ENCODE measurements around the gene FOXQ1. TPM values are rescaled to one million over a fixed set of nuclear protein-coding genes. Genes with fewer than 3 reads are reported as not detected.

FOXQ1 gene
- total and polyA plus RNA-seq, 2 of the 13 experiments (the other 11 are each of a cell fraction or from before 2014, with no cell fraction given): 35.2 to 39.8 TPM

- no peak for TF ChIP-seq ZNF784 (CRISPR knock-in tag; IDR thresholded peaks at IDR 0.05; ENCODE audit: borderline replicate concordance)
- peak; percentile 63; the same call in 1 of the 2 replicates for TF ChIP-seq ZMYM3 (CRISPR knock-in tag; IDR thresholded peaks at IDR 0.05)
- TF ChIP-seq ZNF263 (CRISPR knock-in tag; IDR thresholded peaks at IDR 0.05): 0 out of 2 replicates have a peak, but pooled peaks have one; percentile 37
- 0 out of 2 replicates have a peak, but pooled peaks have one; percentile 23 for TF ChIP-seq NR2C2 (CRISPR knock-in tag; IDR thresholded peaks at IDR 0.05; ENCODE audit: borderline replicate concordance)
- TF ChIP-seq GFI1 (CRISPR knock-in tag; IDR thresholded peaks at IDR 0.05; ENCODE audit: borderline replicate concordance): no peak
- TF ChIP-seq ZNF264 (CRISPR knock-in tag; IDR thresholded peaks at IDR 0.05): peak; percentile 62; the same call in 1 of the 2 replicates
- no peak for TF ChIP-seq ZEB1 (IDR thresholded peaks at IDR 0.05; ENCODE audit: insufficient replicate concordance, low read depth)
- TF ChIP-seq SRSF9 (IDR thresholded peaks at IDR 0.05; ENCODE audit: borderline replicate concordance, insufficient read depth, low read depth, low read length, poor library complexity, severe bottlenecking): no peak
- no peak for TF ChIP-seq PRMT3 (CRISPR knock-in tag; IDR thresholded peaks at IDR 0.05; ENCODE audit: borderline replicate concordance, low read depth)
- TF ChIP-seq FOSL1 (CRISPR knock-in tag; IDR thresholded peaks at IDR 0.05; ENCODE audit: borderline replicate concordance): peak; percentile 14; the same call in 1 of the 2 replicates
- no peak for TF ChIP-seq POLR2A (IDR thresholded peaks at IDR 0.05; ENCODE audit: insufficient read depth in 1 of 2, low read depth in 2 of 2, low read length in 2 of 2)
- TF ChIP-seq MAX (IDR thresholded peaks at IDR 0.05): peak; percentile 79
- no peak for TF ChIP-seq PAX8 (CRISPR knock-in tag; IDR thresholded peaks at IDR 0.05; ENCODE audit: borderline replicate concordance)
- TF ChIP-seq SAP130 (CRISPR knock-in tag; IDR thresholded peaks at IDR 0.05; ENCODE audit: low read depth): no peak
- TF ChIP-seq MAFG (CRISPR knock-in tag; IDR thresholded peaks at IDR 0.05): peak; percentile 61; the same call in 1 of the 2 replicates
- TF ChIP-seq BHLHE40 (IDR thresholded peaks at IDR 0.05; ENCODE audit: low read length): peak; percentile 85
- TF ChIP-seq ZBTB10 (CRISPR knock-in tag; IDR thresholded peaks at IDR 0.05; ENCODE audit: borderline replicate concordance): peak; percentile 90
- no peak for TF ChIP-seq CHD4 (IDR thresholded peaks at IDR 0.05; ENCODE audit: borderline replicate concordance, low read length)
- peak; percentile 40; the same call in 1 of the 2 replicates for TF ChIP-seq FOXK1 (CRISPR knock-in tag; IDR thresholded peaks at IDR 0.05; ENCODE audit: borderline replicate concordance, low read depth)
- TF ChIP-seq SYNCRIP (IDR thresholded peaks at IDR 0.05; ENCODE audit: insufficient read depth, low read depth, low read length): no peak
- no peak for TF ChIP-seq BRCA1 (CRISPR knock-in tag; IDR thresholded peaks at IDR 0.05)
- no peak for TF ChIP-seq ZNF331 (CRISPR knock-in tag; IDR thresholded peaks at IDR 0.05)
- peak; percentile 35; the same call in 1 of the 2 replicates for TF ChIP-seq MNT (IDR thresholded peaks at IDR 0.05)
- TF ChIP-seq RFXAP (CRISPR knock-in tag; IDR thresholded peaks at IDR 0.05; ENCODE audit: borderline replicate concordance): no peak
- TF ChIP-seq NBN (conservative IDR thresholded peaks at IDR 0.05): no peak
- no peak for TF ChIP-seq ZNF598 (CRISPR knock-in tag; IDR thresholded peaks at IDR 0.05; ENCODE audit: borderline replicate concordance)
Measured at GRCh38 chr6:1324936-1325335, 13.0 kb downstream of the FOXQ1 start (continued).
